Heart left ventricle (tissue), 13 donors: ENCODE measurements around the gene GGT5.

ENCODE experiments used
- POLR2A ChIP-seq, 2 donors: fragments of 450-650 bp; IDR thresholded peaks; one replicate each; pipeline ENCODE4 v1.6.1; 2017; ENCODE audit warnings: antibody characterized with exemption in 2 of 2, mild to moderate bottlenecking in 2 of 2, moderate library complexity in 2 of 2
- TF ChIP-seq, protein P1 (sequence below), 12 donors: fragments of 200-600 bp; sonication (generic) in 4 of 12; IDR thresholded peaks; one replicate each; pipeline versions ENCODE4 v1.5.0 to v1.8.0; 2018 to 2022; ENCODE audit warnings: antibody characterized with exemption in 12 of 12, mild to moderate bottlenecking in 5 of 12
- donor health status: ischemic (EF 13 %, LVEDD 7.1; RV severe dilation, severe dysfunction).
- donor health status: DM: no; HTN: yes; CAD: no.
- donor health status: DM: no; HTN: no; CAD: no.
- donor health status: ischemic (EF 25% LVEDD 6.9; RV normal size, moderate dysfunction).
- donor health status: ischemic (EF 25% LVEDD 5.7; RV mildly dilated, moderate dysfunction).
- donor health status: ischemic (EF 35%, LVEDD 5.7; RV mildly dilated, moderate dysfunction).
- donor health status: nonischemic (EF 11% LVEDD 7.7; RV severe dilation, severe dysfunction).
- donor health status: DM: yes; HTN: yes; CAD: no.
- donor health status: PGD.
- donor health status: ischemic (EF 29% LVEDD 5.4; RV normal size, mild dysfunction).
- donor health status: nonischemic (EF 23%, LVEDD 6.1; RV moderate dilation, normal function).

DNA sequence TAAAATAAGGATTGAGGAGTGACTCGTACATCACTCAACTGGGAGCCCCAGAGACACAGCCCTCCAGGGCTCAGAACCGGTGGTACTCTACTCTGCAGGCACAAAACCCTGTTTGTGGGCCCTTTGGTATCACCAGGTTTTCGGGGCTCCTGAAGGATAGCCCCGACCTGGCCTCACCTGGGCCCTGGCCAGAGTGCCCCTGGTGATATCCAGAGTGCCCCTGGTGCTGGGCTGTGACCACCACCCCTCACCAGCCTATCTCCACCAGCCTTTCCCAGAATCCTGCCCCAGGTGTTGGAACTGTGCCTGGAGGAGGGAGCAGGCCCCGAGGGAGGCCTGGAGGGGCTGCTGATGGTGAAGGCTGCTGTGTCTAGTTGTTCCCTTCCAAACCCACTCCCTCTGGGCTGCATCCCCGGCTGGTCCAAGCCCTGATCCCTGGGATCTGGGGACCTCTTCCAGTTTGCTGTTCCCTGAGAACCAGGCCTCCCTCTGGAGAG lies 2.2 kb upstream of the GGT5 start:
- TF ChIP-seq, protein P1, sequence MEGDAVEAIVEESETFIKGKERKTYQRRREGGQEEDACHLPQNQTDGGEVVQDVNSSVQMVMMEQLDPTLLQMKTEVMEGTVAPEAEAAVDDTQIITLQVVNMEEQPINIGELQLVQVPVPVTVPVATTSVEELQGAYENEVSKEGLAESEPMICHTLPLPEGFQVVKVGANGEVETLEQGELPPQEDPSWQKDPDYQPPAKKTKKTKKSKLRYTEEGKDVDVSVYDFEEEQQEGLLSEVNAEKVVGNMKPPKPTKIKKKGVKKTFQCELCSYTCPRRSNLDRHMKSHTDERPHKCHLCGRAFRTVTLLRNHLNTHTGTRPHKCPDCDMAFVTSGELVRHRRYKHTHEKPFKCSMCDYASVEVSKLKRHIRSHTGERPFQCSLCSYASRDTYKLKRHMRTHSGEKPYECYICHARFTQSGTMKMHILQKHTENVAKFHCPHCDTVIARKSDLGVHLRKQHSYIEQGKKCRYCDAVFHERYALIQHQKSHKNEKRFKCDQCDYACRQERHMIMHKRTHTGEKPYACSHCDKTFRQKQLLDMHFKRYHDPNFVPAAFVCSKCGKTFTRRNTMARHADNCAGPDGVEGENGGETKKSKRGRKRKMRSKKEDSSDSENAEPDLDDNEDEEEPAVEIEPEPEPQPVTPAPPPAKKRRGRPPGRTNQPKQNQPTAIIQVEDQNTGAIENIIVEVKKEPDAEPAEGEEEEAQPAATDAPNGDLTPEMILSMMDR (IDR thresholded peaks at IDR 0.05) = no peak
- TF ChIP-seq POLR2A (IDR thresholded peaks at IDR 0.05) = no peak
